HG02885 (cell line): ENCODE data around the gene DHX15.

Experiments
- ATAC-seq: cut with Tn5 transposase; IDR thresholded peaks from one replicate; pipeline ENCODE4 v1.9.1; 2021; ENCODE audit warnings: mild to moderate bottlenecking; ENCODE audit not compliant: unreplicated experiment, poor library complexity

Gene DHX15

GRCh38 chr4:24584211-24584850 is at the start of gene DHX15:
Gene DHX15, minus strand, starts transcription at chr4:24584554. Its CDS starts 161 bp downstream, at chr4:24584393.
- ATAC-seq: peak; percentile 88

GRCh38 chr4:24632011-24632410 is 47.7 kb upstream of the DHX15 start:
- no peak for ATAC-seq

GRCh38 chr4:24630937-24631336 is 46.6 kb upstream of the DHX15 start:
- no peak for ATAC-seq

- no peak for ATAC-seq
Observed at GRCh38 chr4:24625091-24625490, 40.7 kb upstream of the DHX15 start.

GRCh38 chr4:24624381-24624780 is 40.0 kb upstream of the DHX15 start:
- ATAC-seq: no peak

- no peak for ATAC-seq
Observed at GRCh38 chr4:24622146-24622834, 37.9 kb upstream of the DHX15 start.

- ATAC-seq: no peak
Observed at GRCh38 chr4:24615977-24616376, 31.6 kb upstream of the DHX15 start.

- ATAC-seq: no peak
Observed at GRCh38 chr4:24614881-24615280, 30.5 kb upstream of the DHX15 start.

- ATAC-seq: no peak
Observed at GRCh38 chr4:24613502-24613901, 29.1 kb upstream of the DHX15 start.

GRCh38 chr4:24611575-24611974 is 27.2 kb upstream of the DHX15 start:
- no peak for ATAC-seq

- no peak for ATAC-seq
Observed at GRCh38 chr4:24607334-24607733, 23.0 kb upstream of the DHX15 start.

GRCh38 chr4:24605216-24605615 is 20.9 kb upstream of the DHX15 start:
- ATAC-seq: no peak

- ATAC-seq: no peak
Observed at GRCh38 chr4:24604558-24605214, 20.3 kb upstream of the DHX15 start.

GRCh38 chr4:24603343-24603742 is 19.0 kb upstream of the DHX15 start:
- no peak for ATAC-seq

GRCh38 chr4:24601121-24601520 is 16.8 kb upstream of the DHX15 start:
- no peak for ATAC-seq

- no peak for ATAC-seq
Observed at GRCh38 chr4:24599275-24599674, 14.9 kb upstream of the DHX15 start.

- no peak for ATAC-seq
Observed at GRCh38 chr4:24598025-24598424, 13.7 kb upstream of the DHX15 start.

- ATAC-seq: no peak
Observed at GRCh38 chr4:24595659-24596058, 11.3 kb upstream of the DHX15 start.

GRCh38 chr4:24594887-24595286 is 10.5 kb upstream of the DHX15 start:
- no peak for ATAC-seq

- peak; percentile 35 for ATAC-seq
Observed at GRCh38 chr4:24589448-24589847, 5.1 kb upstream of the DHX15 start.

GRCh38 chr4:24588216-24588954 is 4.0 kb upstream of the DHX15 start:
- no peak for ATAC-seq
